Heart left ventricle (tissue), 16 donors: Measurements from ENCODE around the gene UBE2D3. TPM values are rescaled to one million over a fixed set of nuclear protein-coding genes. Genes with fewer than 3 reads are reported as not detected.

ENCODE experiments used
- ATAC-seq, 4 donors: fragments of 200-7000 bp; cut with Tn5 transposase; one replicate each; pipeline ENCODE4 v1.9.1; 2020 to 2022; ENCODE audit warnings: moderate library complexity in 4 of 4, mild to moderate bottlenecking in 3 of 4, moderate number of reproducible peaks in 1 of 4
- DNase-seq, 5 donors: peaks; one replicate each; pipeline ENCODE4 v3.0.0-alpha.2; 2020
- H3K27ac ChIP-seq, 12 donors: fragments of 200-600 bp; sonication (generic) in 4 of 12; one replicate each; pipeline versions ENCODE4 v1.5.0 to v1.8.0; 2016 to 2022; ENCODE audit warnings: mild to moderate bottlenecking in 2 of 12
- H3K27me3 ChIP-seq, 9 donors: fragments of 200-600 bp; sonication (generic) in 2 of 9; one replicate each; pipeline versions ENCODE4 v1.5.1 to v1.8.0; 2016 to 2022; ENCODE audit warnings: mild to moderate bottlenecking in 3 of 9
- H3K36me3 ChIP-seq, 9 donors: fragments of 200-600 bp; sonication (generic) in 2 of 9; one replicate each; pipeline versions ENCODE4 v1.5.0 to v1.8.0; 2018 to 2022; ENCODE audit warnings: mild to moderate bottlenecking in 2 of 9
- H3K4me1 ChIP-seq, 12 donors: fragments of 200-600 bp; sonication (generic) in 4 of 12; one replicate each; pipeline versions ENCODE4 v1.5.0 to v1.8.0; 2016 to 2022; ENCODE audit warnings: mild to moderate bottlenecking in 3 of 12
- H3K4me3 ChIP-seq, 12 donors: fragments of 200-600 bp; sonication (generic) in 4 of 12; one replicate each; pipeline versions ENCODE4 v1.5.0 to v1.8.0; 2017 to 2022; ENCODE audit warnings: mild to moderate bottlenecking in 9 of 12, moderate library complexity in 4 of 12
- H3K9me3 ChIP-seq, 12 donors: fragments of 200-600 bp; sonication (generic) in 4 of 12; one replicate each; pipeline versions ENCODE4 v1.5.0 to v1.8.0; 2016 to 2022; ENCODE audit warnings: mild to moderate bottlenecking in 1 of 12
- POLR2A ChIP-seq, 2 donors: fragments of 450-650 bp; IDR thresholded peaks; one replicate each; pipeline ENCODE4 v1.6.1; 2017; ENCODE audit warnings: antibody characterized with exemption in 2 of 2, mild to moderate bottlenecking in 2 of 2, moderate library complexity in 2 of 2
- WGBS, 4 donors: extraction: QIAGEN DNeasy Blood & Tissue Kit in 2 of 4; methylation state at CpG; one replicate each; pipeline versions ENCODE4 v1.1.5 to v1.1.7; 2013 to 2018; 5-methylcytosine and 5-hydroxymethylcytosine counted together
- intact Hi-C, 10 donors: fragments of 100-400 bp; cut with DNase I; formaldehyde crosslinking; loops; one replicate each; pipeline versions ENCODE4 v1.11.1 to v1.14.2; 2022
- polyA plus RNA-seq, 2 donors: library from polyadenylated mRNA; stranded (reverse); fragments of 200-250 nt; gene quantifications; one replicate each; pipeline ENCODE4 v1.2.3, GENCODE V29; 2013
- total RNA-seq, 9 donors: library from RNA; depleted of rRNA in 2 of 9; stranded (reverse); fragments of >200 nt in 2 of 9; fragmentation: NEBNext Ultra II Directional in 3 of 9; extraction: Animal tissue kit (Norgen Biotek cat#: 25700) in 3 of 9; gene quantifications; one replicate each; pipeline versions ENCODE4 v1.1.0 to v1.2.4, GENCODE V29; 2016 to 2023
- TF ChIP-seq, protein P1 (sequence below), 12 donors: fragments of 200-600 bp; sonication (generic) in 4 of 12; IDR thresholded peaks; one replicate each; pipeline versions ENCODE4 v1.5.0 to v1.8.0; 2018 to 2022; ENCODE audit warnings: antibody characterized with exemption in 12 of 12, mild to moderate bottlenecking in 5 of 12
- donor health status: ischemic (EF 13 %, LVEDD 7.1; RV severe dilation, severe dysfunction).
- donor health status: healthy with polysubstance abuse.
- donor health status: DM: no; HTN: yes; CAD: no.
- donor health status: DM: no; HTN: no; CAD: no.
- donor health status: ischemic (EF 25% LVEDD 6.9; RV normal size, moderate dysfunction).
- donor health status: ischemic (EF 25% LVEDD 5.7; RV mildly dilated, moderate dysfunction).
- donor health status: healthy.
- donor health status: DM: yes; HTN: yes; CAD: no.
- donor health status: ischemic (EF 35%, LVEDD 5.7; RV mildly dilated, moderate dysfunction).
- donor health status: nonischemic (EF 11% LVEDD 7.7; RV severe dilation, severe dysfunction).
- donor health status: DM: yes; HTN: yes; CAD: no.
- donor health status: PGD.
- donor health status: ischemic (EF 29% LVEDD 5.4; RV normal size, mild dysfunction).
- donor health status: nonischemic (EF 23%, LVEDD 6.1; RV moderate dilation, normal function).

UBE2D3 gene
- total and polyA plus RNA-seq, 11 donors: 87.4 to 381 (median 258) TPM

DNA sequence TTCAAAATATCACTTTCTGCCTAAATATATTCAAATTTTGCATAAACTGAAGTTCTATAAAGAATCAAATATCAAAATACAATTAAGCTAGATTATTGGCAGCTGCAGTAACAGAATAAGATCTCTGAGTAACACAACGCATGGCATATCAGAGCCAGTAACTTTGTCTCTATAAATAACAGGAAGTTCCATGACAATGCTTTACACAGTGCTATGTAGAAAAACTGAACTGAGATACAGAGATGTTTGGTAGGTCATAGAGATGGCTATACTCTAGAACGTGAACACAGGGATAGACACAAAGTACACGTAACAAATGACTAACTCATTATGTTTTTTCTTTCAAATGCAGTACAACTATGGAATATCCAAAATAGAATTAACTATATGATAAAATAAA, 18.2 kb downstream of the UBE2D3 start:
- TF ChIP-seq POLR2A (IDR thresholded peaks at IDR 0.05): no peak
- TF ChIP-seq, protein P1, sequence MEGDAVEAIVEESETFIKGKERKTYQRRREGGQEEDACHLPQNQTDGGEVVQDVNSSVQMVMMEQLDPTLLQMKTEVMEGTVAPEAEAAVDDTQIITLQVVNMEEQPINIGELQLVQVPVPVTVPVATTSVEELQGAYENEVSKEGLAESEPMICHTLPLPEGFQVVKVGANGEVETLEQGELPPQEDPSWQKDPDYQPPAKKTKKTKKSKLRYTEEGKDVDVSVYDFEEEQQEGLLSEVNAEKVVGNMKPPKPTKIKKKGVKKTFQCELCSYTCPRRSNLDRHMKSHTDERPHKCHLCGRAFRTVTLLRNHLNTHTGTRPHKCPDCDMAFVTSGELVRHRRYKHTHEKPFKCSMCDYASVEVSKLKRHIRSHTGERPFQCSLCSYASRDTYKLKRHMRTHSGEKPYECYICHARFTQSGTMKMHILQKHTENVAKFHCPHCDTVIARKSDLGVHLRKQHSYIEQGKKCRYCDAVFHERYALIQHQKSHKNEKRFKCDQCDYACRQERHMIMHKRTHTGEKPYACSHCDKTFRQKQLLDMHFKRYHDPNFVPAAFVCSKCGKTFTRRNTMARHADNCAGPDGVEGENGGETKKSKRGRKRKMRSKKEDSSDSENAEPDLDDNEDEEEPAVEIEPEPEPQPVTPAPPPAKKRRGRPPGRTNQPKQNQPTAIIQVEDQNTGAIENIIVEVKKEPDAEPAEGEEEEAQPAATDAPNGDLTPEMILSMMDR (IDR thresholded peaks at IDR 0.05): no peak
- peak overlapping the region in 4 of 12 donors; percentile 19 to 32 (median 26) for H3K27ac ChIP-seq
- WGBS, 4 donors: 17 to 26% (median 19%) methylated on average over 3 of the region's 3 CpGs
- DNase-seq: no peak
- no peaks in the 10 kb centered on the region for H3K27me3 ChIP-seq
- H3K9me3 ChIP-seq: no peaks in the 10 kb centered on the region
- intact Hi-C loops: loop anchor here in 2 of 10 donors (5.0 kb wide), 2 partner anchors 47 to 307 kb away; partner anchors contain the start of genes MANBA (in 1 of the 2) and NFKB1 (in 1 of the 2)
- ATAC-seq: peak; percentile 84 to 95 (median 92)
- no peak overlapping the region for H3K4me3 ChIP-seq
- peaks cover 0 to 92% (median 63%) of the 10 kb centered on the region in 9 donors for H3K36me3 ChIP-seq
- peaks cover 10 to 86% (median 67%) of the 10 kb centered on the region in 12 donors for H3K4me1 ChIP-seq

DNA sequence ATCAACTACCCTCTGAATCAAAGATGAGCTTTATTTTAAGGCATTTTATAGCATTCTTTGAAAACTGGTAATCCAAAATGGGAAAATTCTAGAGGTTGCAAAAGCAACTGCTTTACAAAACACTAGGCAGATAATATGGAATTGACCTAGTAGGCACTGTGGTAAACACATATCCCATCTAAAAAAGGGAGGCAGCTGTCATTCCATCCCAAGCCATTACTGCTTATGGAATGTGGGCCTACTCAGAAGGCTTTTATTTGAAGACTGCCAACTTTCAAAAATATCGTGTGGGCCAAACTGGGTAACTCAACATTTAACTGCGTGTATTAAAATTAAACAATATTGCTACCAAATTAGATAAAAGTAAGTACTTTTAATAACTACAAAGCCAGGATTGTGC, 19.3 kb downstream of the UBE2D3 start:
- no peaks in the 10 kb centered on the region for H3K27me3 ChIP-seq
- intact Hi-C loops: loop anchor here in 2 of 10 donors (5.0 kb wide), 2 partner anchors 46 to 306 kb away; partner anchors contain the start of genes MANBA (in 1 of the 2) and NFKB1 (in 1 of the 2)
- peaks cover 0 to 95% (median 68%) of the 10 kb centered on the region in 9 donors for H3K36me3 ChIP-seq
- DNase-seq (no peak), ATAC-seq (no peak)
- TF ChIP-seq, protein P1 (IDR thresholded peaks at IDR 0.05): no peak
- no peak for TF ChIP-seq POLR2A (IDR thresholded peaks at IDR 0.05)
- peak overlapping the region in 3 of 12 donors; percentile 6 to 25 (median 17) for H3K27ac ChIP-seq
- no peak overlapping the region for H3K4me3 ChIP-seq
- WGBS, 4 donors: 41 to 64% (median 59%) methylated on average over 2 of the region's 2 CpGs
- no peaks in the 10 kb centered on the region for H3K9me3 ChIP-seq
- H3K4me1 ChIP-seq: peaks cover 10 to 75% (median 58%) of the 10 kb centered on the region in 12 donors

DNA sequence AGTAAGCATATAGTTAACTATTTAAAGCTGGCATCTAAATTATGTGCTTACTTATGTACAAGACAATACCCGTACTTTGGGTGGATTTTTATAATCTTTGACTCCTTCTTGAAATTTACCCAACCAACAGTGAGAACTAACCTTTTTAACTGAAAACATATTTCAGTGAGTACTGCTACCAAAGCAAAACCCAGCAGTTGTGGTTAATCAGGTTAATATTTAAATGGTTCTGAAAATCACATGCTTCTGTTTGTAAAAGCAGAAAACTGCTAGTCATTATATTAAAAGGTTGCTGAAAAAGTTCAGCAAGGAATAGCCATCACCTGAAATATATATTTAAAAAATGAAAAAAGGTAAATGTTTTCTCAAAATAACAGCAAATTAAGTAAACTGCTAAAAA, 20.0 kb downstream of the UBE2D3 start:
- Histone ChIP-seq H3K27me3 (no peaks in the 10 kb centered on the region), H3K36me3 (peaks cover 0 to 95% (median 74%) of the 10 kb centered on the region in 9 donors), H3K4me1 (peaks cover 10 to 70% (median 53%) of the 10 kb centered on the region in 12 donors), H3K27ac (peak overlapping the region in 1 of 12 donors; percentile 6), H3K4me3 (no peak overlapping the region), H3K9me3 (no peaks in the 10 kb centered on the region)
- DNase-seq (no peak), ATAC-seq (no peak)
- intact Hi-C loops: loop anchor here in 2 of 10 donors (5.0 kb wide), 2 partner anchors 45 to 305 kb away; partner anchors contain the start of genes MANBA (in 1 of the 2) and NFKB1 (in 1 of the 2)
- TF ChIP-seq, protein P1 (IDR thresholded peaks at IDR 0.05): no peak
- no peak for TF ChIP-seq POLR2A (IDR thresholded peaks at IDR 0.05)
- 43 to 80% (median 67%) methylated on average over 1 of the region's 1 CpG for WGBS, 4 donors

DNA sequence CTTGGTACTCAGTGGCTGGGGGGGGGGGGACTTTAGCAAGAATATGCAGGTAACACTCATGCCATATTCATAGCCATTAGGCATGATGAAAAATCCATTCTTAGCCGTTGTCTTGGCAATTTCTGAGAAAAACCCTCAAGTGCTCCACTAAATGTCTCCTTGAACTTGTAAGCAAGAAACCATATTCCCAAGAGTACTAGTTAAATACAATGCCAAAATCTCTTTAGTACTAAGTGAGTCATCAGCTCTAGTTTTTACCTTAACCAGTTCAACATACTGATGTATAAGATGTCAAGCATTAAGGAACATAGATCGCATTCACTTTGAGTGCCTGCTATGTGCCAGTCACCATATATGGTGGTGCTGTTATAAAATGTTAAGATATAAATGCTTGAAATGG, 27.5 kb downstream of the UBE2D3 start:
- no peak overlapping the region for H3K4me3 ChIP-seq
- H3K4me1 ChIP-seq: peaks cover 0 to 9% (median 0%) of the 10 kb centered on the region in 12 donors
- no peaks in the 10 kb centered on the region for H3K9me3 ChIP-seq
- intact Hi-C loops: no loop called here
- no peaks in the 10 kb centered on the region for H3K27me3 ChIP-seq
- H3K27ac ChIP-seq: no peak overlapping the region
- DNase-seq (no peak), ATAC-seq (peak in 1 of 4 donors; percentile 20)
- H3K36me3 ChIP-seq: peaks cover 0 to 100% (median 98%) of the 10 kb centered on the region in 9 donors
- 82 to 91% (median 84%) methylated on average over 2 of the region's 2 CpGs for WGBS, 4 donors
- no peak for TF ChIP-seq POLR2A (IDR thresholded peaks at IDR 0.05)
- TF ChIP-seq, protein P1 (IDR thresholded peaks at IDR 0.05): no peak
